B cell (primary cell): ENCODE results near the gene MGME1.

Experiments
- EZH2 ChIP-seq: IDR thresholded peaks from 2 replicates; pipeline ENCODE4 v1.6.1; 2012; ENCODE audit warnings: borderline replicate concordance, low read depth, mild to moderate bottlenecking, moderate library complexity, low read length; ENCODE audit not compliant: insufficient read depth, poor library complexity, severe bottlenecking
- TF ChIP-seq, protein P1 (sequence below): fragments of 200-600 bp; IDR thresholded peaks from one replicate; pipeline ENCODE4 v1.8.0; 2022; ENCODE audit warnings: antibody characterized with exemption, mild to moderate bottlenecking

DNA sequence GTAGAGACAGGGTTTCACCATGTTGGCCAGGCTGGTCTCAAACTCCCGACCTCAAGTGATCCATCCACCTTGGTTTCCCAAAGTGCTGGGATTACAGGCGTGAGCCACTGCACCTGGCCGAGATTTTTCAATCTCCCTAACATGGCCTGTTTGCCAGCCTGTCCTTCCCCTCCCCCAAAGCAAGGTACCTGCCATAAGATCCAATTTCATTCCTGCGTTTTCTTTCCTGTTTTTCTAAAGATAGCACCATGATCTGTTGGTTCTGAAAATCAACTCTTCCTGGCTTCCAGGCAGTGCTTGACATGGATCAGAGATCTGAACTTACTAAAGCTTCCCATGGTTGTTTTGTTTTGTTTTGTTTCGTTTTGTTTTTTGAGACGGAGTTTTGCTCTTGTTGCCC is 7.5 kb downstream of the MGME1 start:
- TF ChIP-seq, protein P1, sequence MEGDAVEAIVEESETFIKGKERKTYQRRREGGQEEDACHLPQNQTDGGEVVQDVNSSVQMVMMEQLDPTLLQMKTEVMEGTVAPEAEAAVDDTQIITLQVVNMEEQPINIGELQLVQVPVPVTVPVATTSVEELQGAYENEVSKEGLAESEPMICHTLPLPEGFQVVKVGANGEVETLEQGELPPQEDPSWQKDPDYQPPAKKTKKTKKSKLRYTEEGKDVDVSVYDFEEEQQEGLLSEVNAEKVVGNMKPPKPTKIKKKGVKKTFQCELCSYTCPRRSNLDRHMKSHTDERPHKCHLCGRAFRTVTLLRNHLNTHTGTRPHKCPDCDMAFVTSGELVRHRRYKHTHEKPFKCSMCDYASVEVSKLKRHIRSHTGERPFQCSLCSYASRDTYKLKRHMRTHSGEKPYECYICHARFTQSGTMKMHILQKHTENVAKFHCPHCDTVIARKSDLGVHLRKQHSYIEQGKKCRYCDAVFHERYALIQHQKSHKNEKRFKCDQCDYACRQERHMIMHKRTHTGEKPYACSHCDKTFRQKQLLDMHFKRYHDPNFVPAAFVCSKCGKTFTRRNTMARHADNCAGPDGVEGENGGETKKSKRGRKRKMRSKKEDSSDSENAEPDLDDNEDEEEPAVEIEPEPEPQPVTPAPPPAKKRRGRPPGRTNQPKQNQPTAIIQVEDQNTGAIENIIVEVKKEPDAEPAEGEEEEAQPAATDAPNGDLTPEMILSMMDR: no peak
- no peak for TF ChIP-seq EZH2
